Activated naive CD8-positive, alpha-beta T cell treated with anti-CD3 and anti-CD28 coated beads, Interleukin-2, amount 10 ng/mL, durations not matched to agents 7 days and 5 days (primary cell): ENCODE data around the gene CCNY. TPM values are rescaled to one million over a fixed set of nuclear protein-coding genes. Genes with fewer than 3 reads are reported as not detected.
A peak's percentile ranks its signal among the peaks of the same experiment; 100 is the strongest.

Source experiments
- ATAC-seq: fragments of 150-1000 bp; cut with Tn5 transposase; one replicate; pipeline ENCODE4 v1.10.0; 2021; ENCODE audit warnings: low read depth, moderate library complexity
- POLR2A ChIA-PET: fragments of 350-600 bp; sonication (Branson Sonifier 250); formaldehyde crosslinking; loops from one replicate; lab custom pipeline; 2021; ENCODE audit warnings: antibody characterized with exemption; lab: Charles Lee
- DNase-seq: peaks from one replicate; pipeline ENCODE4 v3.0.0; 2021
- H3K27ac Mint-ChIP-seq: one replicate; pipeline ENCODE4 v1.8.0; 2022; ENCODE audit warnings: mild to moderate bottlenecking, mixed read lengths
- H3K27me3 Mint-ChIP-seq: one replicate; pipeline ENCODE4 v1.8.0; 2022; ENCODE audit warnings: mild to moderate bottlenecking, moderate library complexity, mixed read lengths
- H3K36me3 Mint-ChIP-seq: one replicate; pipeline ENCODE4 v1.8.0; 2021; ENCODE audit warnings: mild to moderate bottlenecking, mixed read lengths
- H3K4me1 Mint-ChIP-seq: one replicate; pipeline ENCODE4 v1.8.0; 2021; ENCODE audit warnings: mixed read lengths
- H3K4me3 Mint-ChIP-seq: one replicate; pipeline ENCODE4 v1.8.0; 2022; ENCODE audit warnings: mild to moderate bottlenecking, moderate library complexity, mixed read lengths
- H3K9me3 Mint-ChIP-seq: one replicate; pipeline ENCODE4 v1.8.0; 2021; ENCODE audit warnings: mixed read lengths
- total RNA-seq, 2 experiments: library from RNA; stranded (reverse); gene quantifications; one replicate each; pipeline ENCODE4 v1.2.3, GENCODE V29; 2021

CCNY gene
- total RNA-seq, 2 experiments from 2014 or later = 66.6 to 72.2 TPM

- POLR2A ChIA-PET = no interaction called here
- Mint-ChIP-seq H3K36me3 (peaks cover 42% of the 10 kb centered on the region), H3K27me3 (no peaks in the 10 kb centered on the region), H3K4me3 (no peak overlapping the region), H3K4me1 (peaks cover 2% of the 10 kb centered on the region), H3K9me3 (peaks cover 5% of the 10 kb centered on the region), H3K27ac (no peak overlapping the region)
- ATAC-seq = no peak
- no peak for DNase-seq
Observed at GRCh38 chr10:35320341-35320740, 16.0 kb upstream of the CCNY start.

GRCh38 chr10:35322636-35323035, 13.7 kb upstream of the CCNY start:
- Mint-ChIP-seq H3K27ac (no peak overlapping the region), H3K9me3 (peaks cover 2% of the 10 kb centered on the region), H3K4me3 (no peak overlapping the region), H3K4me1 (peaks cover 2% of the 10 kb centered on the region), H3K36me3 (peaks cover 25% of the 10 kb centered on the region), H3K27me3 (no peaks in the 10 kb centered on the region)
- no peak for DNase-seq
- POLR2A ChIA-PET = no interaction called here
- ATAC-seq = no peak

- Mint-ChIP-seq H3K27me3 (no peaks in the 10 kb centered on the region), H3K9me3 (peaks cover 2% of the 10 kb centered on the region), H3K27ac (no peak overlapping the region), H3K36me3 (peaks cover 16% of the 10 kb centered on the region), H3K4me3 (no peak overlapping the region), H3K4me1 (peaks cover 7% of the 10 kb centered on the region)
- POLR2A ChIA-PET = interaction anchor here (0.6 kb wide), 1 partner anchor 21 kb away, joined by 5 read pairs; no protein-coding TSS in a partner anchor
- no peak for ATAC-seq
- no peak for DNase-seq
Observed at GRCh38 chr10:35324196-35324595, 12.1 kb upstream of the CCNY start.

DNA sequence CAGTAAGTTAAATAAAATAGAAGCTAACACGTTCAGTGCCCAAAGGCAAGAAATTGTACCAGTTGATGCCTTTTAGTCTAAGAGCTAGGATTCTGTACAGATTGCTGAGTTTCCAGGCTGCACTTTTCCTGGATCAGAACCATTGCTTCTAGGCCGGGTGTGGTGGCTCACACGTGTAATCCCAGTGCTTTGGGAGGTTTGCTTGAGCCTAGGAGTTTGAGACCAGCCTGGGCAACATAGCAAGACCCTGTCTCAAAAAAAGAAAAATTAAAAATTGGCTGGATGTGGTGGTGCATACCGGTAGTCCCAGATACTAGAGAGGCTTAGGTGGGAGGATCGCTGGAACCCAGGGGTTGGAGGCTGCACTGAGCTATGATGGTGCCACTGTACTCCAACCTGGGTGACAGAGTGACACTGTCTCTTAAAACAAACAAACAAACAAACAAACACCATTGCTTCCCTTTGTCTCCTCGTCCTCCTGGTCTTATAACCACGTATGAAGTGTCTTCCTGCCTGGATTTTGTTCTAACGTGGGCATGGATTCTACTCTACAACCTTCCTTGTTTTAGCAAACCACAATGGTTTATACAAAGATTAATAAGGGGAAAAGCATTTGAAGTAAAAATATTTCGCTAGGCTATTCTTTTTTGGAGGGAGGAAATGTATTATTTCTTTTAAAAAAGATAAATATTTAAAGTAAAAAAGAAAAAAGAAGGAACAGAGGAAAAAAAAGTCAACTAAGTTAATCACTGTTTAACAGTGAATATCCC, 9.7 kb upstream of the CCNY start:
- H3K27ac Mint-ChIP-seq = no peak overlapping the region
- peaks cover 15% of the 10 kb centered on the region for H3K4me1 Mint-ChIP-seq
- H3K4me3 Mint-ChIP-seq = no peak overlapping the region
- peaks cover 10% of the 10 kb centered on the region for H3K36me3 Mint-ChIP-seq
- H3K27me3 Mint-ChIP-seq = no peaks in the 10 kb centered on the region
- DNase-seq = no peak
- ATAC-seq = no peak
- peaks cover 2% of the 10 kb centered on the region for H3K9me3 Mint-ChIP-seq
- POLR2A ChIA-PET = no interaction called here

- no peak overlapping the region for H3K4me3 Mint-ChIP-seq
- no peak for DNase-seq
- H3K27me3 Mint-ChIP-seq = no peaks in the 10 kb centered on the region
- ATAC-seq = no peak
- H3K27ac Mint-ChIP-seq = no peak overlapping the region
- peaks cover 5% of the 10 kb centered on the region for H3K36me3 Mint-ChIP-seq
- peaks cover 15% of the 10 kb centered on the region for H3K4me1 Mint-ChIP-seq
- peaks cover 2% of the 10 kb centered on the region for H3K9me3 Mint-ChIP-seq
- POLR2A ChIA-PET = no interaction called here
Observed at GRCh38 chr10:35327790-35328403, 8.4 kb upstream of the CCNY start.

GRCh38 chr10:35328404-35329037, 7.8 kb upstream of the CCNY start:
- H3K4me3 Mint-ChIP-seq = no peak overlapping the region
- peak; percentile 74 for ATAC-seq
- peaks cover 16% of the 10 kb centered on the region for H3K4me1 Mint-ChIP-seq
- H3K36me3 Mint-ChIP-seq = peaks cover 8% of the 10 kb centered on the region
- POLR2A ChIA-PET = no interaction called here
- H3K27ac Mint-ChIP-seq = no peak overlapping the region
- peaks cover under 1% of the 10 kb centered on the region for H3K9me3 Mint-ChIP-seq
- DNase-seq = no peak
- no peaks in the 10 kb centered on the region for H3K27me3 Mint-ChIP-seq

- no peak overlapping the region for H3K27ac Mint-ChIP-seq
- POLR2A ChIA-PET = no interaction called here
Observed at GRCh38 chr10:35329520-35329919, 6.8 kb upstream of the CCNY start.

GRCh38 chr10:35331894-35332640, 4.2 kb upstream of the CCNY start:
- POLR2A ChIA-PET = no interaction called here
- DNase-seq = no peak
- no peak for ATAC-seq

More at GRCh38 chr10:35329520-35329919, 6.8 kb upstream of the CCNY start:
- H3K36me3 Mint-ChIP-seq = peaks cover 12% of the 10 kb centered on the region
- no peaks in the 10 kb centered on the region for H3K9me3 Mint-ChIP-seq
- H3K4me3 Mint-ChIP-seq = no peak overlapping the region
- peaks cover 21% of the 10 kb centered on the region for H3K4me1 Mint-ChIP-seq
- no peak for DNase-seq
- no peaks in the 10 kb centered on the region for H3K27me3 Mint-ChIP-seq
- ATAC-seq = no peak

GRCh38 chr10:35334297-35334696, 2.0 kb upstream of the CCNY start:
- POLR2A ChIA-PET = no interaction called here
- no peak overlapping the region for H3K27ac Mint-ChIP-seq
- no peaks in the 10 kb centered on the region for H3K9me3 Mint-ChIP-seq

More at GRCh38 chr10:35331894-35332640, 4.2 kb upstream of the CCNY start:
- Mint-ChIP-seq H3K9me3 (no peaks in the 10 kb centered on the region), H3K36me3 (peaks cover 14% of the 10 kb centered on the region), H3K4me3 (no peak overlapping the region), H3K4me1 (peaks cover 30% of the 10 kb centered on the region), H3K27me3 (no peaks in the 10 kb centered on the region), H3K27ac (no peak overlapping the region)

DNA sequence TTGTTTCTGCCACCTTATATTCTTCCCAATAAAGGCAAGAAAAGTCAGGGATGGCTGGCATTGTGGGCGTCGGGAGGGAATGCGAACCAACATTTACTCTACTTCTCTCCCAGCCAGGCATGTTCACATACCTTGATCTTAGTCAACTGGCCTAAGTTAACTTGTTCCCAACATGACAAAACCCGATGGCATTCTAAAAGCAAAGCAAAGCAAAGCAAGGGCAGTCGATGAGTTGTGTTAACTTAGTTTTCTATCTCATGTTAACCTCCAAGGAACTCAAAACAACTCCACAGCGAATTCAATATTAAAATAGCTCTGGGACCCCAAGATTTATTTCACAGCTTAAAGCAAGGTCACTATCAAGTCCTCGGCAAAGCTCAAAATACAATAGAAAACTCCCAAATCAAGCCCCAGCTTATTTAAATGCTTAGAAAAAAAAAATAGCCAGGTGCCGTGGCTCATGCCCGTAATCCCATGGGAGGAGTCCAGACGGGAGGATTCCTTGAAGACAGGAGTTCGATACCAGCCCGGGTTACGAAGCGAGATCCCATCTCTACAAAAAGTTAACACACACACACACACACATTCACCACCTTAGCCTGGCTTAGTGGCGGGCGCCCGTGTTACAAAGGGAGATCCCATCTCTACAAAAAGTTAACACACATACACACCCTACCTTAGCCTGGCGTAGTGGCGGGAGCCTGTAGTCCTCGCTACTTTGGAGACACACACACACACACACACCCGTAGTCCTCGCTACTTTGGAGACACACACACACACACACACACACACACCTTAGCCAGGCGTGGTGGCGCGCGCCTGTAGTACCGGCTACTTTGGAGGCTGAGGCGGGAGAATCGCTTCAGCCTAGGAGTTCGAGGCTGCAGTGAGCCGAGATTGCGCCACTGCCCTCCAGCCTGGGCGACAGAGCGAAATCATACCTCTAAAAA, 901 bp upstream of the CCNY start:
- no peaks in the 10 kb centered on the region for H3K27me3 Mint-ChIP-seq
- POLR2A ChIA-PET = interaction anchor here (0.7 kb wide), 1 partner anchor 186 kb away, joined by 3 read pairs; no protein-coding TSS in a partner anchor
- H3K4me1 Mint-ChIP-seq = peaks cover 42% of the 10 kb centered on the region
- DNase-seq = no peak
- ATAC-seq = peak; percentile 5
- peaks cover 14% of the 10 kb centered on the region for H3K36me3 Mint-ChIP-seq
- H3K4me3 Mint-ChIP-seq = peak overlapping the region; percentile 95
- H3K27ac Mint-ChIP-seq = peak overlapping the region; percentile 92
- no peaks in the 10 kb centered on the region for H3K9me3 Mint-ChIP-seq

More at GRCh38 chr10:35334297-35334696, 2.0 kb upstream of the CCNY start:
- DNase-seq (no peak), ATAC-seq (no peak)
- Mint-ChIP-seq H3K4me1 (peaks cover 40% of the 10 kb centered on the region), H3K4me3 (peak overlapping the region; percentile 69), H3K27me3 (no peaks in the 10 kb centered on the region), H3K36me3 (peaks cover 14% of the 10 kb centered on the region)

DNA sequence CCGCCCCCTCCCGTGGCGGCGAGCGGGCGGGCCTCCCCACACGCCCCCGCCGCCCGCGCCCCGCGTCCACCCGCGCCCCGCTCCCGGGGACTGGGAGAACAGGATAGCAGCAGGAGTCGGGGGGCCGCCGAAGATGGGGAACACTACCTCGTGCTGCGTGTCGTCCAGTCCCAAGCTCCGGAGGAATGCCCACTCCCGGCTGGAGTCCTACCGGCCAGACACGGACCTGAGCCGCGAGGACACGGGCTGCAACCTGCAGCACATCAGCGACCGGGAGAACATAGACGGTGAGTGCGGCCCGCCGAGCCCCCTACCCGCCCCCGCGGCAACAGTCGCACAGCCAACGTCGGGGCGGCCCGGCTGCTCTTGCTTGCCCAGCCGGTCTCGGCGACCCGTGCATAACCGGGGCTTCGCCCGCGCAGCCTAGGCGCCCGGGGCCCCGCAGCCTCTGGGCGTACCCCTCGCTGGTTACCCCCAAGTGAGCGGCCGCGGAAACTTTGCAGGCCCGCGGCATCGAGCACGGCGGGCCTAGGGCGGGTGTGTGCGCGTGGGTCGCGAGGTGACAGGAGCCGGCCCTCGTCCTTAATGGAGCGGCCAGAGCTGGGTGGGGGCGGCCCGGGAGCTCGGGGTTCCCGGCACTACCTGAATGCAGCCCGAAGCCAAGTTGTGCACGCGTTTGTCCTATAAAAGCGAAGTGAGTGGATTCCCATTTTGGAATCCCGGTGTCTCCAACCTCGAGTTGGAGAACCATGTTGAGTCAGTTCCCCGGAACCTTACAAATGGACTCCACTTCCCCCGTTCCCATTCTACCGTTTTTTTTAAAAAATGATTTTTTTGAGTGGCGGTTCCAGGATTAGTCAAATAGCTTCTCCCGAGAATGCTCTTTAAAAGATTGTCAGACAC, 863 bp downstream of the CCNY start:
- Mint-ChIP-seq H3K4me1 (peaks cover 55% of the 10 kb centered on the region), H3K4me3 (peak overlapping the region; percentile 87), H3K27ac (peak overlapping the region; percentile 71), H3K9me3 (no peaks in the 10 kb centered on the region), H3K36me3 (peaks cover 14% of the 10 kb centered on the region), H3K27me3 (no peaks in the 10 kb centered on the region)
- POLR2A ChIA-PET = no interaction called here
- ATAC-seq (peak; percentile 7), DNase-seq (peak; percentile 66)
